Measurements from ENCODE around the gene CCDC40.
A peak's percentile ranks its signal among the peaks of the same experiment; 100 is the strongest.

Gene CCDC40

DNA sequence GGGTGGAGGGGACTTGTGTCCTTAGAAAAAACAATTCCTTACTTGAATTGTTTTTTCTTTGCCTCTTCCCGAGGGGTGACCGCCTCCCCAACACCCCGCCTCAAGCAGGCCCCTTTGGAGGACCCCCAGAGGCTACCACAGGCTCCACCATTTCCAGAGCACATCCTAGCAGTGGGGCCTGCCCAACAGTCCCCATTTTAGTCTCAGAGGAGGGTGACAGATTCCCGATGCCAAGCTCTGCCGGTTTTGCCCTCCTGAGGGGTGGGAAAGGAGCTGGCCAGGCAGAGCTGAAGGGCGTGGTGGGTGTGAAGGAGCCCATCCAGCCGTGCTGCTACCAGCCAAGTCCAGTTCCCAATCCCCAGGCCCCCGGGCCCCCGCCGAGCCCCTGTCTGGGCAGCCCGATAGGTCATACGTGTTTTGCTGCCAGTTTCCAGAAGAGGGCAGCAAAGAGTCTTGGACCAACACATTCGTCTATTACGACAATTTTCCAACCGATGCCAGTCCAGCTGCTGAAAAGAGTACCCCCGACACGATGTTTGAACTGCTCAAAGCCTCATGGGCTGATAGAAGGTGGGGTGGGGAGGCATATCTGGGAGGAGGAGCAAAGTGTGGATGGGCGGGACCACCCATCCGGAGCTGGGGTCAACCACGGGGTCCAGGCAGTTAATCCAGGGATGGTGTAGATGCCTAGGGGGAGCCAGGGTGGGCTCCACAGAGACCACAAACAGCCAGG lies 46.1 kb downstream of the CCDC40 start:
- H3K27ac ChIP-seq, result no peak overlapping the region
- peak; percentile 63 for DNase-seq (ENCODE audit: low spot score)
- POLR2A ChIA-PET (ENCODE audit: low non-redundant PET), result interaction anchor here (0.6 to 0.9 kb wide), 2 partner anchors 19 to 64 kb away, joined by 3 to 5 read pairs; partner anchors contain the start of gene GAA
- TF ChIP-seq, protein P1, sequence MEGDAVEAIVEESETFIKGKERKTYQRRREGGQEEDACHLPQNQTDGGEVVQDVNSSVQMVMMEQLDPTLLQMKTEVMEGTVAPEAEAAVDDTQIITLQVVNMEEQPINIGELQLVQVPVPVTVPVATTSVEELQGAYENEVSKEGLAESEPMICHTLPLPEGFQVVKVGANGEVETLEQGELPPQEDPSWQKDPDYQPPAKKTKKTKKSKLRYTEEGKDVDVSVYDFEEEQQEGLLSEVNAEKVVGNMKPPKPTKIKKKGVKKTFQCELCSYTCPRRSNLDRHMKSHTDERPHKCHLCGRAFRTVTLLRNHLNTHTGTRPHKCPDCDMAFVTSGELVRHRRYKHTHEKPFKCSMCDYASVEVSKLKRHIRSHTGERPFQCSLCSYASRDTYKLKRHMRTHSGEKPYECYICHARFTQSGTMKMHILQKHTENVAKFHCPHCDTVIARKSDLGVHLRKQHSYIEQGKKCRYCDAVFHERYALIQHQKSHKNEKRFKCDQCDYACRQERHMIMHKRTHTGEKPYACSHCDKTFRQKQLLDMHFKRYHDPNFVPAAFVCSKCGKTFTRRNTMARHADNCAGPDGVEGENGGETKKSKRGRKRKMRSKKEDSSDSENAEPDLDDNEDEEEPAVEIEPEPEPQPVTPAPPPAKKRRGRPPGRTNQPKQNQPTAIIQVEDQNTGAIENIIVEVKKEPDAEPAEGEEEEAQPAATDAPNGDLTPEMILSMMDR (conservative IDR thresholded peaks at IDR 0.05; ENCODE audit: low read depth), result peak; percentile 91
- CTCF ChIA-PET, result interaction anchor here (0.6 to 2.4 kb wide), 12 partner anchors 13 to 340 kb away, joined by 3 to 14 read pairs (median 3); no protein-coding TSS in a partner anchor

DNA sequence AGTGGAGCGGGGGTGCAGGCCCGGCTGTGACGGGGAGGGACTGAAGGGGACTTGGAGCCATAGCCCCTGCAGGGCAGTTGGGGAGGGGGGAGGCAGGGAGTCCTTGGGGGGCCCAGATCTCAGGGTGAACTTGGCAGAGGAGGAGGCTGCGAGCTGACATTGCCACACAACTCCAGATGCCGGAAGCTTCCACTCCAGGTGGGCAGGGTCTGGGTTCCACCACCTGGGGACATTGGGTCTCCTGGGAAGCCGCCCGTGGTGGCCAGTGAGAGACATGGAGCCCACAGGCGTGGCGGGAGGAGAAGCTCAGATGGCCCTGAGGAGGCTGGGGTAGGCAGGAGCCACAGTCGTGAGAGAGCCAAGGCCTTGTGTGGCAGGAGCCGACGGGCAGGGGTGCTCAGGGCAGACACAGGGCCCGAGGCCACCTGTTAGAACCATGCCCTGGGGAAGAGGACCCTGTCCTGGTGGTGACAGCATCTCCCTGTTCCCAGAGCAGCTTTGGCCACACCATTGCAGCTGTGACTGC lies 46.8 kb downstream of the CCDC40 start:
- no peak overlapping the region for H3K27ac ChIP-seq
- DNase-seq (ENCODE audit: low spot score), result no peak
- ChIA-PET CTCF (interaction anchor here (0.5 to 2.4 kb wide), 12 partner anchors 12 to 341 kb away, joined by 3 to 14 read pairs (median 3); no protein-coding TSS in a partner anchor), POLR2A (ENCODE audit: low non-redundant PET) (interaction anchor here (0.6 to 0.9 kb wide), 2 partner anchors 18 to 63 kb away, joined by 3 to 5 read pairs; partner anchors contain the start of gene GAA)
- TF ChIP-seq, protein P1 (conservative IDR thresholded peaks at IDR 0.05; ENCODE audit: low read depth), result no peak

DNA sequence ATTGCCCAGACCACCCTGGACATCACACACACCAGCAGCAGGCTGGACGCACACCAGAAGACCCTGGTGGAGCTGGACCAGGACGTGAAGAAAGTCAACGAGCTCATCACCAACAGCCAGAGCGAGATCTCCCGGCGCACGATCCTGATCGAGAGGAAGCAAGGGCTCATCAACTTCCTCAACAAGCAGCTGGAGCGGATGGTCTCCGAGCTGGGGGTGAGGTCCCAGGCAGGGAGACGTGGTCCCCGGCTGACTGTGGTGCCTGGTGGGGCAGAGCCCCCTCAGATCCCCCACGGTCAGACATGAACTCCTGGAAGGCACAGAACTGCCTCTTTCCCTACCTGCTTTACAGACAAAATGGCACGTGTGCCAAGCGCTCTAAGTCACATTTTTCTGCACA lies 48.3 kb downstream of the CCDC40 start:
- ChIA-PET CTCF (interaction anchor here (0.6 kb wide), 1 partner anchor 17 kb away, joined by 4 read pairs; the partner anchor contains the start of gene GAA), POLR2A (ENCODE audit: low non-redundant PET) (no interaction called here)
- DNase-seq (ENCODE audit: low spot score), result no peak
- TF ChIP-seq, protein P1 (conservative IDR thresholded peaks at IDR 0.05; ENCODE audit: low read depth), result no peak
- H3K27ac ChIP-seq, result no peak overlapping the region

DNA sequence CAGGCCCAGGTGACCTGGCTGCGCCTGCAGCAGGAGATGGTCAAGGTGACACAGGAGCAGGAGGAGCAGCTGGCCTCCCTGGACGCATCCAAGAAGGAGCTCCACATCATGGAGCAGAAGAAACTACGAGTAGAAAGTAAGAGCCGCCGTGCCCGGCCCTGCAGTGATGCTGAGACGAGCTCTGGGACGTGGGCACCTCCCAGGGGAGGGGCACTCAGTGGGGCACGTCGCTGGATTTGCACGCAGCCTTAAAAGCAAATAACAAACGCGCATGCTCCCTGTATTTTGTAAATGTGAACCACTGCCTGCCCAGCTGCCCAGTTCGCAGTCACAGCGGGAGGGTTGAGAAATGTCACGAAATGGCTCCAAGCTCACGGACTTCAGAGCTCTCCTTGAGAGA lies 49.6 kb downstream of the CCDC40 start:
- CTCF ChIA-PET, result interaction anchor here (0.7 kb wide), 1 partner anchor 15 kb away, joined by 6 read pairs; the partner anchor contains the start of gene GAA
- POLR2A ChIA-PET (ENCODE audit: low non-redundant PET), result interaction anchor here (1.7 kb wide), 1 partner anchor 15 kb away, joined by 5 read pairs; the partner anchor contains the start of gene GAA
- no peak for DNase-seq (ENCODE audit: low spot score)
- TF ChIP-seq, protein P1 (conservative IDR thresholded peaks at IDR 0.05; ENCODE audit: low read depth), result no peak
- H3K27ac ChIP-seq, result no peak overlapping the region

DNA sequence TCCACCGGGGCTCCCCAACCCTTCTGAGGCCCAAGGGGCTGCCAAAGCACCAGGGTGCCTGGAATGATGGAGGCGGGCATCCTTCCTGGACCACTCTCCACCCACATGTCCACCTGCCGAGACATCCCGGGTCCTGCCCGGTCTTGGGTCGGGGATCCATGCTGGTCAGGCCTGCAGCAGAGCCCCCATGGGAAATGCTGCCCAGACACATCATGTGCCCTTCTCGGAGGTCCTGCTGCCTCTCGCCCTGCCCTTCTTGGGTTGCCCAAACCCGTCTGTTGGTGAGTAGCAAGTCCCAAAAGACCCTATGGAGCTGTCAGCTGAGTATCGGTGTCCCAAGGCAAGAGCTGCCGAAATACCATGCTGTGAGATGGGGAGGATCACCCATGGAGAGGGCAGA lies 50.2 kb downstream of the CCDC40 start:
- no peak for DNase-seq (ENCODE audit: low spot score)
- H3K27ac ChIP-seq, result no peak overlapping the region
- POLR2A ChIA-PET (ENCODE audit: low non-redundant PET), result interaction anchor here (1.7 kb wide), 1 partner anchor 15 kb away, joined by 5 read pairs; the partner anchor contains the start of gene GAA
- CTCF ChIA-PET, result interaction anchor here (1.1 kb wide), 1 partner anchor 22 kb away, joined by 3 read pairs; no protein-coding TSS in a partner anchor
- TF ChIP-seq, protein P1 (conservative IDR thresholded peaks at IDR 0.05; ENCODE audit: low read depth), result no peak

All from RWPE1 (cell line).